Heart right ventricle (tissue), 16 donors: ENCODE data around the gene TSEN15. TPM values are rescaled to one million over a fixed set of nuclear protein-coding genes. Genes with fewer than 3 reads are reported as not detected.
A peak's percentile ranks its signal among the peaks of the same experiment; 100 is the strongest.

ENCODE experiments used
- ATAC-seq, 8 donors: fragments of 200-7000 bp; cut with Tn5 transposase; one replicate each; pipeline ENCODE4 v1.9.1; 2020; ENCODE audit warnings: mild to moderate bottlenecking in 8 of 8, moderate library complexity in 8 of 8, moderate number of reproducible peaks in 1 of 8
- DNase-seq, 2 donors: peaks; one replicate each; pipeline ENCODE4 v3.0.0-alpha.2; 2020
- H3K27ac ChIP-seq, 10 donors: fragments of 200-600 bp; sonication (generic) in 2 of 10; one replicate each; pipeline versions ENCODE4 v1.5.0 to v1.8.0; 2020 to 2022; ENCODE audit warnings: mild to moderate bottlenecking in 3 of 10
- H3K27me3 ChIP-seq, 7 donors: fragments of 200-600 bp; one replicate each; pipeline ENCODE4 v1.8.0; 2021 to 2022; ENCODE audit warnings: mild to moderate bottlenecking in 2 of 7
- H3K36me3 ChIP-seq, 9 donors: fragments of 200-600 bp; sonication (generic) in 1 of 9; one replicate each; pipeline versions ENCODE4 v1.5.0 to v1.8.0; 2020 to 2022; ENCODE audit warnings: mild to moderate bottlenecking in 2 of 9
- H3K4me1 ChIP-seq, 9 donors: fragments of 200-600 bp; sonication (generic) in 1 of 9; one replicate each; pipeline versions ENCODE4 v1.5.0 to v1.8.0; 2020 to 2022; ENCODE audit warnings: mild to moderate bottlenecking in 4 of 9
- H3K4me3 ChIP-seq, 10 donors: fragments of 200-600 bp; sonication (generic) in 2 of 10; one replicate each; pipeline versions ENCODE4 v1.5.0 to v1.8.0; 2020 to 2022; ENCODE audit warnings: mild to moderate bottlenecking in 7 of 10, moderate library complexity in 2 of 10
- H3K9me3 ChIP-seq, 11 donors: fragments of 200-600 bp in 10 of 11; sonication (generic) in 2 of 11; one replicate each; pipeline versions ENCODE4 v1.5.0 to v1.8.0; 2013 to 2022; ENCODE audit warnings: mild to moderate bottlenecking in 2 of 11, control low read depth in 1 of 11, moderate library complexity in 1 of 11
- WGBS, 2 donors: extraction: QIAGEN DNeasy Blood & Tissue Kit; methylation state at CpG; one replicate each; pipeline ENCODE4 v1.1.7; 2013; ENCODE audit warnings: inconsistent platforms in 1 of 2; 5-methylcytosine and 5-hydroxymethylcytosine counted together
- intact Hi-C, 10 donors: fragments of 100-400 bp; cut with DNase I; formaldehyde crosslinking; loops; one replicate each; pipeline versions ENCODE4 v1.11.1 to v1.14.2; 2022
- polyA plus RNA-seq, 2 donors: library from polyadenylated mRNA; stranded (reverse); fragments of 200-250 nt; gene quantifications; one replicate each; pipeline ENCODE4 v1.2.3, GENCODE V29; 2013
- total RNA-seq, 10 donors: library from RNA; stranded (reverse); fragmentation: NEBNext Ultra II Directional in 3 of 10; extraction: Animal tissue kit (Norgen Biotek cat#: 25700) in 3 of 10; gene quantifications; one replicate each; pipeline versions ENCODE4 v1.2.1 to v1.2.4, GENCODE V29; 2021 to 2023
- TF ChIP-seq, protein P1 (sequence below), 9 donors: fragments of 200-600 bp; sonication (generic) in 2 of 9; IDR thresholded peaks; one replicate each; pipeline versions ENCODE4 v1.5.0 to v1.8.0; 2021 to 2022; ENCODE audit warnings: antibody characterized with exemption in 9 of 9, mild to moderate bottlenecking in 5 of 9, moderate library complexity in 1 of 9
- donor health status: Arrhythmogenic right ventricular cardiomyopathy.
- donor health status: ischemic (EF 13 %, LVEDD 7.1; RV severe dilation, severe dysfunction).
- donor health status: healthy with polysubstance abuse.
- donor health status: DM: no; HTN: yes; CAD: no.
- donor health status: DM: no; HTN: no; CAD: no.
- donor health status: ischemic (EF 25% LVEDD 6.9; RV normal size, moderate dysfunction).
- donor health status: ischemic (EF 25% LVEDD 5.7; RV mildly dilated, moderate dysfunction).
- donor health status: healthy.
- donor health status: DM: yes; HTN: yes; CAD: no.
- donor health status: Ischemic cardiomyopathy.
- donor health status: ischemic (EF 35%, LVEDD 5.7; RV mildly dilated, moderate dysfunction).
- donor health status: nonischemic (EF 11% LVEDD 7.7; RV severe dilation, severe dysfunction).
- donor health status: DM: yes; HTN: yes; CAD: no.
- donor health status: PGD.
- donor health status: ischemic (EF 29% LVEDD 5.4; RV normal size, mild dysfunction).
- donor health status: nonischemic (EF 23%, LVEDD 6.1; RV moderate dilation, normal function).

Gene TSEN15
- total and polyA plus RNA-seq, 12 donors, result 19.3 to 31.1 (median 25.2) TPM

DNA sequence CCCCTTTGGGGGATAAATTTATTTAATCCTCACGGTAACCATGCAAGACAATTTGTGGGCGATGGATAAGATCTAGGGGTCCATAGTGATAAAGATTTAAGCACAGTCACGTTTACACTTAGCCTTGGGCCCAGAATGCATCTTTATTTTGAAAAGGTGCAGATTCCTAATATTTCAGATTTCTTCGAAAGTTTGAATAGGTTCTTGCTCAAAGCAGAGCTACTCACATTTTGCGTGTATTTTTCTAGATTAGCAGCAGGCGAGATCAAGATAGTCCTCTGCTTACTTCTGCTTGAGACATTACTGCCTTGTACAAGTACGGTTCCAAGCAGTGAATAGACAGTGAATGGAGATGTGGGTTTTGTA lies 647 bp downstream of the TSEN15 start:
- Histone ChIP-seq H3K9me3 (no peaks in the 10 kb centered on the region), H3K4me3 (peak overlapping the region; percentile 68 to 97 (median 92)), H3K27me3 (peaks cover 0 to 5% (median 0%) of the 10 kb centered on the region in 7 donors), H3K36me3 (peaks cover 0 to 32% (median 10%) of the 10 kb centered on the region in 9 donors), H3K4me1 (peaks cover 0 to 36% (median 26%) of the 10 kb centered on the region in 9 donors), H3K27ac (peak overlapping the region in 9 of 10 donors; percentile 74 to 94 (median 90))
- WGBS, 2 donors, result 6 to 7% methylated on average over 7 of the region's 7 CpGs
- DNase-seq (no peak), ATAC-seq (no peak)
- TF ChIP-seq, protein P1, sequence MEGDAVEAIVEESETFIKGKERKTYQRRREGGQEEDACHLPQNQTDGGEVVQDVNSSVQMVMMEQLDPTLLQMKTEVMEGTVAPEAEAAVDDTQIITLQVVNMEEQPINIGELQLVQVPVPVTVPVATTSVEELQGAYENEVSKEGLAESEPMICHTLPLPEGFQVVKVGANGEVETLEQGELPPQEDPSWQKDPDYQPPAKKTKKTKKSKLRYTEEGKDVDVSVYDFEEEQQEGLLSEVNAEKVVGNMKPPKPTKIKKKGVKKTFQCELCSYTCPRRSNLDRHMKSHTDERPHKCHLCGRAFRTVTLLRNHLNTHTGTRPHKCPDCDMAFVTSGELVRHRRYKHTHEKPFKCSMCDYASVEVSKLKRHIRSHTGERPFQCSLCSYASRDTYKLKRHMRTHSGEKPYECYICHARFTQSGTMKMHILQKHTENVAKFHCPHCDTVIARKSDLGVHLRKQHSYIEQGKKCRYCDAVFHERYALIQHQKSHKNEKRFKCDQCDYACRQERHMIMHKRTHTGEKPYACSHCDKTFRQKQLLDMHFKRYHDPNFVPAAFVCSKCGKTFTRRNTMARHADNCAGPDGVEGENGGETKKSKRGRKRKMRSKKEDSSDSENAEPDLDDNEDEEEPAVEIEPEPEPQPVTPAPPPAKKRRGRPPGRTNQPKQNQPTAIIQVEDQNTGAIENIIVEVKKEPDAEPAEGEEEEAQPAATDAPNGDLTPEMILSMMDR (IDR thresholded peaks at IDR 0.05), result no peak
- intact Hi-C loops, result no loop called here

- Histone ChIP-seq H3K4me3 (peak overlapping the region in 7 of 10 donors; percentile 68 to 97 (median 91)), H3K36me3 (peaks cover 0 to 38% (median 10%) of the 10 kb centered on the region in 9 donors), H3K4me1 (peaks cover 0 to 41% (median 30%) of the 10 kb centered on the region in 9 donors), H3K9me3 (no peaks in the 10 kb centered on the region), H3K27ac (peak overlapping the region in 2 of 10 donors; percentile 92 to 94), H3K27me3 (peaks cover 0 to 5% (median 0%) of the 10 kb centered on the region in 7 donors)
- DNase-seq (no peak), ATAC-seq (no peak)
- TF ChIP-seq, protein P1 (IDR thresholded peaks at IDR 0.05), result no peak
- intact Hi-C loops, result no loop called here
- 57 to 58% methylated on average over 3 of the region's 3 CpGs for WGBS, 2 donors
Observed at GRCh38 chr1:184052750-184053149, 1.2 kb downstream of the TSEN15 start.

DNA sequence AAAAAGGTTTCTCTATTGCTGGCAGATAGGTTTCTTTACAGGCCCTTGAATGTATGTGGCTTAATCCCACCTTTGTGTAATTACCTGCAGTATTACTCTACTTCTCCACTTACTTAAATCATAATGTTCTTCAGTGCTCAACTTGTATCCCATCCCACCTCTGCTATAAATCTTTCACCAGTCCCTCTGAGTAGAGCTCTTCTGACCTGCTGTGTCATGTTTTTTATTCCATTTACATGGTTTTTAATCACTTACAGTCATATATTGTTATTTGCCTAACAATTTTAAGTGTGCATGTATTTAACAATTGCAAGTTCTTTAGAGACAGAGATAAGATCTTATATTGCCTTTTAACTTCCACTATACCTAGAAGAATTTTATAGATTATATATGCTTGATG lies 2.4 kb downstream of the TSEN15 start:
- ATAC-seq (no peak), DNase-seq (no peak)
- no peak overlapping the region for H3K27ac ChIP-seq
- H3K9me3 ChIP-seq, result no peaks in the 10 kb centered on the region
- H3K4me1 ChIP-seq, result peaks cover 0 to 47% (median 31%) of the 10 kb centered on the region in 9 donors
- peaks cover 0 to 43% (median 10%) of the 10 kb centered on the region in 9 donors for H3K36me3 ChIP-seq
- H3K4me3 ChIP-seq, result no peak overlapping the region
- H3K27me3 ChIP-seq, result no peaks in the 10 kb centered on the region
- intact Hi-C loops, result no loop called here
- TF ChIP-seq, protein P1 (IDR thresholded peaks at IDR 0.05), result no peak

- Histone ChIP-seq H3K4me1 (peaks cover 0 to 53% (median 27%) of the 10 kb centered on the region in 9 donors), H3K9me3 (peaks cover 0 to 3% (median 0%) of the 10 kb centered on the region in 11 donors), H3K27ac (peak overlapping the region in 5 of 10 donors; percentile 22 to 41 (median 33)), H3K27me3 (no peaks in the 10 kb centered on the region), H3K4me3 (no peak overlapping the region), H3K36me3 (peaks cover 0 to 59% (median 10%) of the 10 kb centered on the region in 9 donors)
- 29 to 42% methylated on average over 2 of the region's 2 CpGs for WGBS, 2 donors
- DNase-seq (no peak), ATAC-seq (peak in 3 of 8 donors; percentile 12 to 49 (median 13))
- TF ChIP-seq, protein P1 (IDR thresholded peaks at IDR 0.05), result no peak
- intact Hi-C loops, result no loop called here
Observed at GRCh38 chr1:184056921-184057555, 5.5 kb downstream of the TSEN15 start.
